Iris pigment epithelial cell (primary cell): ENCODE data around the gene PRDM5.

Source experiments
- DNase-seq: peaks from one replicate; pipeline ENCODE4 v3.0.0-alpha.2; 2011; ENCODE audit warnings: low read depth

Gene PRDM5

DNA sequence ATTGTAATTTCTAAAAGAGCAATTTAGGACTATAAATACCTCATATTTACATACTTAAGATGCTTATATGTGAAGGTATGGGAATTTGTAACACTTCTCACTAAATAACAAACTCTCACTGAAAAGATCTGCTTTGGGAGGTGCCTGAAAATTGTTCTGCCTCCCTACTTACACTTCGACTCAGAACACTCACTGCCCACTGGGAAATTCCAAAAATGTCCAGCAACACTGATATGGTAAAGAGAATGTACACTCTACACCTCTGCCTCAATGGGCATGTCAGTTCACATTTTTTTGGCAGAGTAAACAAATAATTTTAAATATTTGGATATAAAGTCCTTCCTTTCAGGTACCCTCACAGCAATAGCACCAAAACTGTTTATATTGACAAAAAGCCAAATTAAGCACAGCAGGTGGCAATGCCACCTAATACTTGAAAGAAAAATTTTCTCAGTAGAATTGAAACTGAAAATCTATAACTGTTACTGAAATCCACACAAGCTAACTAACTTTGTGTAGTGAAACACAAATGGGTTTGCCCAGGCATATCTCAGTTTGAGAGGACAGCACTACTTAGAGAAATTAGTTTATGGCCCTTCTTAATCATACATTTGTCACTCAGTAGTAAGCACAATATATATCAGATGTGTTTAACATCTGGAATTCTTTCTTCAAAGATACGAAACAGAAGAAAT, 67.1 kb downstream of the PRDM5 start:
- no peak for DNase-seq

DNA sequence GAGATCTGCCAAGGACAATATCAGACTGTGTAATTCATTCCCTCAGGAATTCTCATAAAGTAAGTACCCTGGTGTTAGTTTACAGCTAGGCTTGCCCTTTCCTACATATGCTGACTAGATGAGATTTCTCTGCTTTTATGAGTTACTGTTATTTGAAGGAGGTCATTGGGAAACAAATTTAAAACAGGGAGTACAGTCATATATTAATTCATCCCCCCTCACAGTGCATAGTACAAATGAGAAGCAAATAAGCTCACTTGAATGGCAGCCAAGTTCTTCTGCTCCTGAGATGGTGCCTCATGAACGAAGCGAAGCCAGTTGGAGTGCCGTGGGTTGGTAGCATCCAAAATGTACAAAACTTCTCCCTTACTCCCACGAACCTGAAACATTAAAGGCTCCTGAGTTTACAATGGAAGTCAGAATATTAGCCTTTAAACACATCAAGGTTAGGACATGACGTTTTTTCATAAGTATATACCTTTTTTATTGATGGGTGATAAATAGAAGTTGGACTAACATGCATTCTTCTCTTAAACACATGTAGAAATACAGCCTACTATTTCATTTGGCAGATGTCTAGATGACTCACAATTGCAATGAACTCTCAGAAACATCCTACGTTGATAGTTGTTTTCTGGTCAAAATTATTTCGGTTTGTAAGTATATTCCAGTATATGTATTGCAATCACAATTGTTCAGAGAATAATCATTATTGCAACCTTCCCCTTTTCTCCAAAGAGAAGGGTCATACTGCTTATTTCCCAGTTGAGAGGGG, 69.2 kb downstream of the PRDM5 start:
- DNase-seq = peak; percentile 71

DNA sequence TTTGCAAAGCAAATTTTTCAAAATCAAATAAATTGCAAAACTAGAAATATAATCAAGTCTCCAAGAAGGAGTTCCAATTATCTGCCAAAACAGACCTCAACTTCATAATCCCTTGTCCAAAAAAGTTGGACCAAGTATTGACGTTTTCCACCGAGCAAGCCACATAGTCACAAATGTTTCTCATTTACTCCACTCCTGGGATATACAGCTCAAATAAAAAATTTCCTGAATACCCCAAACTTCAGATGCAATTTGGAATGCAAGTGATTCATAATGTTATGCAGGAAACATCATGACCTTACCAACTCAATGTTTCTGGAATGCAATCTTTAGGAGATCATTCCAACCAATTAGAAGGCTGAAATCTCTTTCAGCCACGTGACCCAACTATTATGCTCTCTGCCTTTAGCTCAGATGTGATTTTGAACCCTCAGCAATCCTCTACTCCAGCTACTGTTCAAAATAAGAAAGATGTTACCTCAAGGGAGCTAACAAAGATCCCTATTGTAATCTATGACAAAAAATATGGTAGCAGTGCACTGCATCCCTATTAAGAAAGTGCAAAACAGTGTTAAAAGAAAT, 72.4 kb downstream of the PRDM5 start:
- DNase-seq = peak; percentile 60

DNA sequence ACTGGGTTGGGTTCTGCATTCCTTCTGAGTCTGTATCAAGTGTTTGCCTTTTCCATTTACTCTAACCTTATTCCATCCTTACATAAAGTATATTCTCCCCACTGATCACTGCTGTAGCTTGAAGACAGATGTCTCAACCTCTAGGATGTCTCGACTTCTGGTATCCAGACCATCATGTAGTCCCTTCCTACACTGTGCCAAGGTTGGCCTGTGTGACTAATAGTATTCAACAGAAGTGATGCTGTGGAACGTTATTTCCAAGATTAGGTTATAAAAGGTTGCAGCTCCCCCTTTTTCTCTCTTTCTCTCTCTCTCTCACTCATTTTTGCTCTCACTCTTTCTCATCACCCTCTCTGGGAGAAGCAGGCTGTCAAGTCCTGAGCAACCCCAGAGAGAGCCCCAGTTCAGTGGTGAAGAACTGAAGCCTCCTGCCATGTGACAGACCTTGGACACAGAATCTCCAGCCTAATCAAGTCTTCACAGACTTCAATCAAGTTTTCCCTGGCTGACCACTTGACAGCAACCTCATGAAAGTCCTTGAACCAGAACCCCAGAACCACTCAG, 75.4 kb downstream of the PRDM5 start:
- no peak for DNase-seq

DNA sequence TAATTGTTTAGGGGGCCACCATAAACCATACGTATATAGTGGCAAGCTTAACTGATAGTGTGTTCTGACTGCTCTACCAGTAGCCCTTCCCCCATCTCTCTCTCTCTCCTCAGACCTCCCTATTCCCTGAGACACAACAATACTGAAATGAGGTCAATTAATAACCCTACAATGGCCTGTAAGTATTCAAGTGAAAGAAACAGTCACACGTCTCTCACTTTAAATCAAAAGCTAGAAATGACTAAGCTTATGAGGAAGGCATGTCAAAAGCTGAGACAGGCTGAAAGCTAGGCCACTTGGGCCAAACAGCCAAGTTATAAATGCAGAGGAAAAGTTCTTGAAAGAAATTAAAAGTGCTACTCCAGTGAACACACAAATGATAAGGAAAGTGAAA, 78.0 kb downstream of the PRDM5 start:
- DNase-seq = no peak

DNA sequence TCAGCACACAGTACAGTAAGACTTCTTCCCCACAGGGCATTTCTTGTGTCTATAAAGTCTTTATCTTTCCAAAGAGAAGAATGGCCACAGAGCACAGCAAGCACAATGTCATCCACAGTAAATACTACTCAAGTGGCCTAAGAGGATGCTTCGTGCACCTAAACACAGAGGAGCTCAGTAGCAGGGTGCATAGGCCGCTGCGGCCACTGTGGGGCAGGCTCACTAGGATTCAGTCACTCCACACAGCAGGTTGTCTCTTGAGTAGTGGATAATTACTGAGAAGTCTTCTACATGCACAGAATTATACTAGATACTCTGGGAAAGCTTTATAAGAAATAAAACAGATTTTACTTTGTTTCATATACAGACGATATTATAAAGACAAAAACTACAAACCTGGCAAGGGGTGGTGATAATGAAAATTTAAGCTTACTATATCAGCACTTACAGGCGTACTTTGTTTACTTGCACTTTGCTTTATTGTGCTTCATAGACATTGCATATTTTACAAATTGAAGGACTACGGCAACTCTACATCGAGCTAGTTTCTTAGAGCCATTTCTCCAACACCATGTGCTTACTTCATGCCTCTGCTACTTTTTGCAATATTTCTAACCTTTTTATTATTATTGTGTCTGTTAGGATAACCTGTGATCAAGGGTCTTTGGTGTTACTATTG, 78.5 kb downstream of the PRDM5 start:
- DNase-seq = no peak

DNA sequence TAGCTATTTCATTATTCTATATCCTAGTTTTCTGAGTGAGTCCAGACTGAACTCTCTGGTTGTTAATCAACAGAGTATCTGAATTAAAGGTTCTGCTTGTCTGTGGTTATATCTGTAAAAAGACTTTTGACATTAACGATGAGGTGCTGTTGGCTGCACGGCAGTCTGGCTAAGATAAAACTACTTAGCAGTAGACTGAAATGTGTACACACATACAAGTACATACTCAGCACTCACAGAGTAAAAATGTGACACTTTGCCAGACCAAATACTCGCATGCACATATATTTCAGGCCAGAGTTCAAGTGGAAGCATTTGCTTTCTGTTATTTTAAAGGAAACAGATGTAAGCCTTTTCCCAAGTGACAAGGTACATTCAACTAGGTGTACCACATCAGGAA, 80.5 kb downstream of the PRDM5 start:
- DNase-seq = peak; percentile 80

DNA sequence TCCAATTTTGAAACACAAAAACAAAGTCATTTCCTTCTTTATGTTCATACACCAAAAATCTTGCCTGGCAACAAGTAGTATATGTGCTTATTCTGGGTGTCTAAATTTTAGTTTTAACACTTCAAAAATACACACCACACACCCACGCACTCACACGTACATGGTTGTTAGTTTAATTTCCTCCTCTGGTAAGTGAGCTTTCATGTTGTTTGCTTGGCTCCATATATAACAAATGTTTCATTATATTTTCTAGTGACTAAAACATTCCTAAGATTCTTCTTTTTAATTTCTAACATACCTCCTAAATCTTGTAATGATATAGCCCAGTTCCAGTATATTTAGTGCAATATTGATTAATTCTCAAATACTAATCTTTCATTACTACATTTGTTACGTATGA, 80.9 kb downstream of the PRDM5 start:
- peak; percentile 34 for DNase-seq

DNA sequence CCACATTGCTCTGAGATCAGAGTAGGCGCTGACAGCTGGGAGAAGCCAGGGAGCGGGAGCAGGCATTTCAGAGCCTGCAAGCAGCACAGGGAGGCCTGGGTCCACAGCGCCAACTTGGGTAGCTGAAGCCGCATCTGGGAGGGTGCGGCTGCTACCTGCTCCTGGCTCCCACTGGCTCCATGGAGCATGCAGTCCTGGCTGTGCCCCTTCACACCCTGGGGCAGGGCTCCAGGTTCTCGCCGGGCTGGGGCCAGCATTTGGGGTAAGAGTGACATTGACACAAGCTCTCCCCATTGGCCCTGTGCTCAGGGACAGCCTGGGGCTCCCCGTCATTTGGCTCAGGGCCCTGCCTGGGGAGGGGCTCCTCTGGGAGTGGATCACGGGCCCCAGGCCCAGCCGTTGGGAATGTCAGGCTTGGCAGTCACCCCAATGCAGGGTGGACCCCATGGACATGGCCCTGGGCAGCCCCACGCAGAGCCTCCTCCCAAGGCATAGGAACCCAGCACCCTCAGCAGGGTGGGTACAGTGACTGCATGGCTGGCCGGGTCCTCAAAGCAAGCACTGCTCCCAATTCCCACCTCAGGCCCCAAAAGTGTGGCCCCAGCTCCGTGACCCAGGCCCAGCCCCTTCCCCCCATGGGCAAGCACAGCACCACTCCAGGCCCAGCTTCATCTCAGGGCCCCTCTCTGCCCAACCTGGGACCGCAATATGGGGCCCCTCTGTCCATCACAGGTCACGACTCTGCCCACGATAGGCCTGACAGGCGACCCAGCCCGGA, 82.4 kb downstream of the PRDM5 start:
- no peak for DNase-seq

DNA sequence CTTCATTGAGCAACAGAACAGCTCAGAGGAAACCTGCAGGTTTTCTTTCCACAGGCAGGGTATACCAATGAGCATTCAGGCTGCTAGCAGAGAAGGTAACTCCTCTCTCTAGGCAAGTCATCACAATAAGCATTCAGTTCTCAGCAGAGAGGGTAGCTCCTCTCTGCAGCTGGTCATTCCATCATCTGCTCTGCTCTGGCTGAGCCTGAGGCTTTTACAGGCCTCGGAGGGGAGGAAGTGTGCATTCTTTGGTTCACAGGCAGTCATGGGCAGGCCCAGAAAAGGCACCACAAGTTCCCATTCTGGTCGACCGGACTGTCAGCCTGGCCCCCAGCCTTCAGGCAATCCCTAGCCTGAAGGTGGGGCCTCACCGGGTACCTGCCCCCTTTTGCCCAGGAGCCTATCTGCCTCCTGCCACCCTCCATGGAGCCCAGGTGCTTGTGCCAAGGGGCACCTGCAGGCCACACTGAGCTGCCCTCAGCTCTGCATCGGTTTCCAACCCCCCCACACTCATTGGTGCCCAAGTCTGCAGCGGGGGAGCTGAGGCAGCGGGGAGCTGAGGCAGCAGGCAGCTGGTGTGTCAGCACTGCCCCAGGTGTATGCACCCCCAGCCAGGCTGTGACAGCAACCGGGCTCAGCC, 83.1 kb downstream of the PRDM5 start:
- no peak for DNase-seq

DNA sequence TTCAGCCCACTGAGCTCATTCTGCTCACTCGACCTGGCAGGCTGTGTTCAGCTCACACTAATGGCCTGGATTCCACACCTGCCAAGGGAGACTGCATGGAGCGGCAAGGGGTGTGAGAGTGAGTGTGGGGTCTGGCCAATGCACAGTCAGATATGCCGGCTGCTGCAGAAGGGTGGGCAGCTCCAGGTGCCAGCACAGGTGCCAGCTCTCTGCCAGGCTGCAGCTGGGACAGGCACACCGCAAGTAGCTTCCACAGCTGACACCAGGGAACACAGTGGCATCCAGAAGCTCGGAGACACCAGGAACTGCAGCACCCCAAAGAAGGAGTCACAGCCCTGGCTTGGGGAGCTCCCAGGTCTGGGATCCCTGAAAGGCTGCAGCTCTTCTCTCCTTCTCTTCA, 83.7 kb downstream of the PRDM5 start:
- no peak for DNase-seq

DNA sequence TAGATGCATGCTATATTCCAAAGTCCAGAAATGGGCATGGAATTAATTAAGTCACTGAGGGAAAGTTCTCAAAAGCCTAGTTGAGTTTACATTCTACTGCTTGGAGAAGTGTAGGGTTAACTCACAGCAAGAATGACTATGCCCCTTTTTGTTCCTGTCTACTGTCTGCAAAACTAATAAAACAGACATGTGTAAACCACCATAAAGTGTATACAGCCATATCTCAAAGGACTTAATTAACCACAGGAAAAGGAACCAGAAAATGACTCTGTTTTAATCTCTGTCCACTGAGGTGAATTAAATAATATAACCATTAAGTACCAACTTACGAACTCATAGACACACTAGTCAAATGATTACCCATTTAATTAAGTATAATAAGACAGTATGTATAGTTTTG, 84.9 kb downstream of the PRDM5 start:
- DNase-seq = no peak

DNA sequence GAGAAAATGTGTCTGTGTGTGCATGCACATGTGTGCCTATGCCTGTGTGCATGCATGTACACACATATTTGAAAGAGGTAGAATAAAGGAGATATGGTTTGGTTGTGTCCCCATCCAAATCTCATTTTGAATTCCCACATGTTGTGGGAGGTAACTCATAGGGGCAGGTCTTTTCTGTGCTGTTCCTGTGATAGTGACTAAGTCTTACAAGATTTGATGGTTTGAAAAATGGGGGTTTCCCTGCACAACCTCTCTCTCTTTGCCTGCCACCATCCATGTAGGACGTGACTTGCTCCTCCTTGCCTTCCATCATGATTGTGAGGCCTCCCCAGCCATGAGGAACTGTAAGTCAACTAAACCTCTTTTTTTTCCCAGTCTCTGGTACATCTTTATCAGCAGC, 87.2 kb downstream of the PRDM5 start:
- DNase-seq = no peak

DNA sequence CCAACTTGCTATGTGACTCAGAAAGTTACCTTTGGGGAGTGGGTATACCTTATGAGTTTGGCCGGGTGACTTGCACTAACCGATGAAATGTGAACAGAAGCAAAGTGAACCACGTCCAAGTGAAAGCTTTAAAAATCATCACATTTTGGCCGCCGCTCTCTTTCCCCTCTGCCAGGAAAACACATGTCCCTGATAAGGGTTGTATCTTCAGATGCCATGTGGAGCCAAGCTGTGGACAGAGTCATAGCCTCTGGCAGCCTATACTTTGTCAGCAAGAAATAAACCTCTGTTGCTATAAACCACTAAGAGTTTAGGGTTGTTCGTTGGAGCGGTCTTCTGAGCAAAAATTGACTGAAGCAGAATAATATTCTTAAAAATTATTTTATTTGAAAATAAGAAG, 92.3 kb downstream of the PRDM5 start:
- DNase-seq = no peak

DNA sequence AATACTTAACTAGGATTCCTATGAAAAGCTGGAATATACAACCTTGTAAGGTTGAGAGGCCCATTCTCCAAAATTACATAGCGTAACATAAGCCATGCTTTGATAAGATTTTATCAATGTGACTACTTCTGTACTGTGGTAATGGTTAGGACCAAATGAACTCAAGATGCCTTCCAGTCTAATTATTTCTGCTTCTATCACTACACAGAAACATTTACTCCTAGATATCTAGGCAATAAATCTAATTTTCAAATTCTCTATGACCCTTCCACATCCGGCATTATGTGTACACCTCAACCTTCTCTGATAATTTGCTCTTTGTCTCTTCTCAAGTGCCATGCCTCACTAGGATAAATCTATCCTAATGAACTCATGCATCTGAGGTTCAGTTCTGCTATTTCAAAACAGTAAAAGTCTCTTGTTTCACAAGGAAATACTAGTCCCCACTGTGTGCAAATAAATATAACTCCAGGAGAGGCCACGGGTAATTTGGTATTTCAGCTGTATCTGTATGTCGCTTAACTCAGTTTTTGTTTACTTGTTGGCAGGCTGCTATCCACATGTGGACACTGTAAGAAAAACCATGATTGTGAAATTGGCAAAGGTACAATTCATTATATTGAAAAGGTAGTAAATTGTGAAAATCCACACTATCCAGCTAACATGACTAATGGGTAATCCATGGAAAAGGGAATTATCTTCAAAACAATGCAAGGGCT, 93.3 kb downstream of the PRDM5 start:
- DNase-seq = peak; percentile 70

DNA sequence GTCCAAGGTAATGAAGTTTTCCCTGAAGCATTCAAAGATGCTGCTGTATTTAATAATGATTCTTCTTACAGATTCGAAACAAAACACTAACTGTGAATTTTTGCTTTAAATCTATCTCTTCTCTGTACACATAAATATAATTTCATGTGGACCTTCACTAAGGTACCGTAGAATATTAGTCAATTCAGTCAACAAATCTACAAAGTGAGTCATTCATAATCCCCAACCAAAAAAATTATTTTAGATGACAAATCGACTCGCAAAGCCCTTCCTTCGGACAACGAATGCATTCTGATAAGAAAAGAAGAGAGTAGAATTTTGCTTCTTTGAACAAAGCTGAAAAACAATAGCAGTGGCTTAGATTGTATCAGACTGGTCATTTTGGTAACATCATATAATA, 95.7 kb downstream of the PRDM5 start:
- DNase-seq = no peak

DNA sequence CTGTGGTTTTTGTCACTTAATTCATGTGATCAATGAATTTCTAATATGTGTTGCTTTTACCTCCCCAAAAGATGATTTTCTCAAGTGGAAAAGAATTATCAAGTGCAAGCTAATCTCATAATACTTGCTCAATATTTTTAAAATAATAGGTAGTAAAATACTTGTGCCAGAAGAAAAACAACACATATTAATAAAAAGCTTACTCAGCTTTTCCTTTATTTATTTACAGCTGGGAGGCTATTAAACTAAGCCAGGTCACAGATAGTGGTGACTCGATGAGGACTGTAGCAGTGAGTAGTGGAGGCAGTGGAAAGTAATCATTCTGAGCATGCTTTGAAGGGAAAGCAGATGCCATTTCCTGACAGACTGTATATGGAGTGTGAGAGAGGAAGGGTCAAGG, 96.1 kb downstream of the PRDM5 start:
- DNase-seq = no peak

DNA sequence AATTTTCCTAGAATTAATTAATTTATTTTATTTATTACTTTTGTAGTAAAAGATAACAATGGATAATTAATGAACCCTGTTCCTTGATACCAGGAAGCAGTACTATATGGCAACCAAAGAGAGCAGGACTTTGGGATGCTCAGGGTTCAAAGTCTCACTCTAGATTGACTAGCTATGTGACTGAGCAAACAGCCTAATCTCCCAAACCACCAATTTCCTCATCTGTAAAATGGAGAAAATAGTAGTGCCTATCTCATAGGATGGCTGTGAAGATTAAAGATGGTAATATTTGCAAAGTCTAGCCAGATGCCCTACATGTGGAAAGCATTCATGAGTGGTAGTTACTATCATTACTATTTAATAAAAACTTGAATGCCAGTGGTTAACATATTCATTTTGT, 97.6 kb downstream of the PRDM5 start:
- no peak for DNase-seq

DNA sequence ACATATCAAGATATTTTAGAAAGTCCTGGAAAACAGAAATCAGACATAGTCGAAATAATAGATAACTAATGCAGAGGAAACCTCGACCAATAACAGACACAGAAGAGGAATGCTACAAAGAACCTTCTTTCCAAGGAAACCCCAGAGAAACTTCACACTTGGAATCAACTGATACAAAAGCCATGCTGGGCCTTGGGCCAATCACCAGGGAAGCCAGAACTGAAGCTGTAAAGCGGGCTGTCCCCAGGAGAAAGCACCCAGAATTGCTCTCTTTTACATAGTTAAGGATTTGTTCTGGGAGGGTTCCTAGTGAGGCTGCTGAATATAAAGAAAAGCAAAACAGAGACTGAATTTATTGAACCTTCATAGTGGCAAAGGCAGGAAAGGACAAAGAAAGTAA, 100.5 kb downstream of the PRDM5 start:
- DNase-seq = no peak

DNA sequence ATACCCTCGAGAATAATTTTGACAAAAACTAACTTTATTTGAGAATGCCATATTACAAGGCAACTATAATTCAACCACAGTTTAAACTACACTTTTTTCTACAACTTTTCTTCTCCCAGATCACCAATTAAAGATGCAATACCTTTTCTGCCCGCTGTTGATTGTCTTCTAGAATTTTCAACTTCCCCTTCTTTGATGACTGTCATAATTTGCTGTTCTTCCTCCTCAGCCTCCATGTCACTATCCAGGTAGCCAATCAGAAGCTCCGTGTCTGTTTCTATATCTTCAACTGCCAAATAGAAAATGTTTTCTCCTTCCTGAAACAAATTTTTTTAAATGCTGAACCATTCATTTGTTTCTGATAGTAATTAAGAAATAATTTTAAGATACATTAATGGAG, 101.5 kb downstream of the PRDM5 start:
- no peak for DNase-seq
